HepG2 (cell line): Measurements from ENCODE around the gene VAMP8. TPM values are rescaled to one million over a fixed set of nuclear protein-coding genes. Genes with fewer than 3 reads are reported as not detected.
A peak's percentile ranks its signal among the peaks of the same experiment; 100 is the strongest.

Experiments used
- CEBPZ ChIP-seq: IDR thresholded peaks from 2 replicates; pipeline ENCODE4 v1.6.1; 2012; ENCODE audit warnings: low read length, improper control_type of control experiment
- FLYWCH1 ChIP-seq: sonication (generic); formaldehyde crosslinking; IDR thresholded peaks from 2 replicates; pipeline ENCODE4 v1.8.1; 2023; ENCODE audit warnings: mild to moderate bottlenecking, missing genetic modification reagents
- HNF4G ChIP-seq, 2 experiments: sonication (generic) in 1 of 2; formaldehyde crosslinking in 1 of 2; IDR thresholded peaks; 2 replicates each; pipeline versions ENCODE4 v1.4.0 to v1.6.1; 2011 to 2020; ENCODE audit warnings: borderline replicate concordance in 2 of 2, low read depth in 2 of 2, mild to moderate bottlenecking in 2 of 2, low read length in 1 of 2, missing genetic modification reagents in 1 of 2, moderate library complexity in 1 of 2
- ISL2 ChIP-seq: sonication (generic); formaldehyde crosslinking; IDR thresholded peaks from 2 replicates; pipeline ENCODE4 v1.5.0; 2020; ENCODE audit warnings: missing genetic modification reagents
- KAT8 ChIP-seq: IDR thresholded peaks from 2 replicates; pipeline ENCODE4 v1.6.1; 2016; ENCODE audit warnings: missing genetic modification reagents, missing compliant biosample characterization
- KMT2A ChIP-seq: sonication (generic); formaldehyde crosslinking; IDR thresholded peaks from 2 replicates; pipeline ENCODE4 v1.4.0; 2020; ENCODE audit warnings: missing genetic modification reagents
- NRL ChIP-seq: sonication (generic); formaldehyde crosslinking; IDR thresholded peaks from 2 replicates; pipeline ENCODE4 v1.5.0; 2020; ENCODE audit warnings: missing genetic modification reagents, mild to moderate bottlenecking, moderate library complexity, borderline replicate concordance
- SMAD1 ChIP-seq: sonication (generic); formaldehyde crosslinking; IDR thresholded peaks from 2 replicates; pipeline ENCODE4 v1.4.0; 2020; ENCODE audit warnings: missing genetic modification reagents, low read depth, mild to moderate bottlenecking, borderline replicate concordance
- SP1 ChIP-seq, 2 experiments: fragments of 450-650 bp in 1 of 2; sonication (generic) in 1 of 2; formaldehyde crosslinking in 1 of 2; IDR thresholded peaks; 2 replicates each; pipeline versions ENCODE4 v1.4.0 to v1.6.1; 2016 to 2020; ENCODE audit warnings: missing genetic modification reagents in 1 of 2
- SP4 ChIP-seq: sonication (generic); formaldehyde crosslinking; IDR thresholded peaks from 2 replicates; pipeline ENCODE4 v1.8.1; 2023; ENCODE audit warnings: mild to moderate bottlenecking, missing genetic modification reagents
- ZNF235 ChIP-seq: sonication (generic); formaldehyde crosslinking; IDR thresholded peaks from 2 replicates; pipeline ENCODE4 v1.8.1; 2023; ENCODE audit warnings: mild to moderate bottlenecking, missing genetic modification reagents, borderline replicate concordance
- ZNF253 ChIP-seq: sonication (generic); formaldehyde crosslinking; IDR thresholded peaks from 2 replicates; pipeline ENCODE4 v1.8.0; 2022; ENCODE audit warnings: mild to moderate bottlenecking, missing genetic modification reagents, borderline replicate concordance
- ZNF331 ChIP-seq: sonication (generic); formaldehyde crosslinking; IDR thresholded peaks from 2 replicates; pipeline ENCODE4 v1.4.0; 2020; ENCODE audit warnings: missing genetic modification reagents
- ZNF557 ChIP-seq: sonication (generic); formaldehyde crosslinking; IDR thresholded peaks from 2 replicates; pipeline ENCODE4 v1.4.0; 2020; ENCODE audit warnings: missing genetic modification reagents
- ZNF567 ChIP-seq: sonication (generic); formaldehyde crosslinking; IDR thresholded peaks from 2 replicates; pipeline ENCODE4 v1.8.1; 2023; ENCODE audit warnings: mild to moderate bottlenecking, missing genetic modification reagents, borderline replicate concordance
- ZSCAN22 ChIP-seq: sonication (generic); formaldehyde crosslinking; IDR thresholded peaks from 2 replicates; pipeline ENCODE4 v1.4.0; 2020; ENCODE audit warnings: mild to moderate bottlenecking, missing genetic modification reagents
- polyA plus RNA-seq, 8 experiments: library from polyadenylated mRNA; depleted of rRNA in 3 of 8; stranded (reverse) in 7 of 8; unstranded in 1 of 8; fragments of >200 nt; fragmentation: Illumina TruSeq in 4 of 8; extraction: Trizol in 4 of 8; gene quantifications; 2 replicates each; pipeline versions ENCODE4 v1.2.1 to v1.2.3, GENCODE V29; 2011 to 2016; ENCODE audit warnings: low read depth in 4 of 8, missing spikeins in 1 of 8, mixed read lengths in 1 of 8; ENCODE audit not compliant: insufficient read depth in 1 of 8
- total RNA-seq, 5 experiments: library from RNA; depleted of rRNA; stranded (reverse); fragments of >200 nt; fragmentation: Illumina TruSeq; extraction: Trizol; gene quantifications; 2 replicates each; pipeline ENCODE4 v1.2.3, GENCODE V29; 2016; ENCODE audit warnings: low read depth in 1 of 5
- TF ChIP-seq, protein P1 (sequence below): sonication (generic); formaldehyde crosslinking; IDR thresholded peaks from 2 replicates; pipeline ENCODE4 v1.5.0; 2020; ENCODE audit warnings: missing genetic modification reagents
- TF ChIP-seq, protein P2 (sequence below): IDR thresholded peaks from 2 replicates; pipeline ENCODE4 v1.6.1; 2018; ENCODE audit warnings: missing genetic modification reagents, mild to moderate bottlenecking, missing compliant biosample characterization
- TF ChIP-seq, protein P3 (sequence below): sonication (generic); formaldehyde crosslinking; IDR thresholded peaks from 2 replicates; pipeline ENCODE4 v1.8.1; 2023; ENCODE audit warnings: mild to moderate bottlenecking, moderate library complexity, missing genetic modification reagents
- TF ChIP-seq, protein P4 (sequence below): sonication (generic); formaldehyde crosslinking; IDR thresholded peaks from 2 replicates; pipeline ENCODE4 v1.8.0; 2022; ENCODE audit warnings: low read depth, missing genetic modification reagents

The VAMP8 gene
- total and polyA plus RNA-seq, 2 of the 13 experiments (the other 11 are each of a cell fraction or from before 2014, with no cell fraction given), result 83.3 to 157 TPM

DNA sequence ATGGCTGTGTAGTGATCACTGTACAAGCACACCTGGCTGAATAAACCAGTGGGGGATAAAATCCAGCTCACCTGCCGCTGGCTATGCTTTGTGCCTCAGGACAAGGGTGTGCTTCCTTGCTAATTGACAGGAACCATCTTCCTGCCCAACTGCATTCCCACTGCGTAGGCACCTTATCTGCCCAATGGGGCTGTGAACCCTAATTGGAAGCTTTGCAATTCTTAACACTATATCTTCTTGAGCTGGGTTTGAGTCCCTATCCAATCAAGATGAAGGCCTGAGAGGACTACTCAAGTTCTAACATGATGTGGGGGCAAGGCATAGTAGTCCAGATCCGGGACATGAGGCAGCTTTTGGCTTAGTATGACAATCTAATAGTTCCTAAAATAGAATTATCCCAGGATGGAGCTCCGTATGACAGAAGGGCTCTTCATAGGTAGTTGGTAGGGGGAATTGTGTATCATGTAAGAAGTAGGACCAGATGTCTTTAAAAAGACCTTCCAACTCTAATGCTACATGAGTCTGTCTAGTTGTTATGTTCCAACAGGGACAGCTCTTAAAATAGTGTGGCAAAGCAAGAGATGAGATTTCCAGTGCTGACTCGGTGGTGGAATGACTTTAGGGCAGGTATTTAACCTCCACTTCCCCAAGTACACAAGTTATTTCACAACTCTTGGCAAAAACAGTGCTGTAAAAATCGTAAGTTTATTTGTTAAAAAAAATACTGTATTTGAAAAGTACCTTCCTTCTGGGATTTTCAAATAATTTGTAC is 27.4 kb downstream of the VAMP8 start (continued):
- TF ChIP-seq CEBPZ (no peak), SMAD1 (no peak), ZSCAN22 (CRISPR knock-in tag) (no peak), FLYWCH1 (no peak), HNF4G (IDR thresholded peaks at IDR 0.05; ENCODE audit: borderline replicate concordance, low read depth, low read length) (no peak), HNF4G (CRISPR knock-in tag; IDR thresholded peaks at IDR 0.05; ENCODE audit: borderline replicate concordance, low read depth) (0 out of 2 replicates have a peak, but pooled peaks have one; percentile 16), SP1 (IDR thresholded peaks at IDR 0.05) (no peak), SP1 (CRISPR knock-in tag; IDR thresholded peaks at IDR 0.05) (no peak), ISL2 (CRISPR knock-in tag) (no peak), SP4 (no peak), ZNF253 (CRISPR knock-in tag) (no peak), KMT2A (CRISPR knock-in tag) (no peak), ZNF235 (CRISPR knock-in tag) (no peak), ZNF557 (no peak), NRL (no peak), ZNF567 (no peak), ZNF331 (CRISPR knock-in tag) (no peak), KAT8 (CRISPR knock-in tag) (no peak)
- TF ChIP-seq, protein P1, sequence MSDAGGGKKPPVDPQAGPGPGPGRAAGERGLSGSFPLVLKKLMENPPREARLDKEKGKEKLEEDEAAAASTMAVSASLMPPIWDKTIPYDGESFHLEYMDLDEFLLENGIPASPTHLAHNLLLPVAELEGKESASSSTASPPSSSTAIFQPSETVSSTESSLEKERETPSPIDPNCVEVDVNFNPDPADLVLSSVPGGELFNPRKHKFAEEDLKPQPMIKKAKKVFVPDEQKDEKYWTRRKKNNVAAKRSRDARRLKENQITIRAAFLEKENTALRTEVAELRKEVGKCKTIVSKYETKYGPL (CRISPR knock-in tag), result no peak
- TF ChIP-seq, protein P2, sequence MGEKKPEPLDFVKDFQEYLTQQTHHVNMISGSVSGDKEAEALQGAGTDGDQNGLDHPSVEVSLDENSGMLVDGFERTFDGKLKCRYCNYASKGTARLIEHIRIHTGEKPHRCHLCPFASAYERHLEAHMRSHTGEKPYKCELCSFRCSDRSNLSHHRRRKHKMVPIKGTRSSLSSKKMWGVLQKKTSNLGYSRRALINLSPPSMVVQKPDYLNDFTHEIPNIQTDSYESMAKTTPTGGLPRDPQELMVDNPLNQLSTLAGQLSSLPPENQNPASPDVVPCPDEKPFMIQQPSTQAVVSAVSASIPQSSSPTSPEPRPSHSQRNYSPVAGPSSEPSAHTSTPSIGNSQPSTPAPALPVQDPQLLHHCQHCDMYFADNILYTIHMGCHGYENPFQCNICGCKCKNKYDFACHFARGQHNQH (CRISPR knock-in tag), result no peak
- TF ChIP-seq, protein P3, sequence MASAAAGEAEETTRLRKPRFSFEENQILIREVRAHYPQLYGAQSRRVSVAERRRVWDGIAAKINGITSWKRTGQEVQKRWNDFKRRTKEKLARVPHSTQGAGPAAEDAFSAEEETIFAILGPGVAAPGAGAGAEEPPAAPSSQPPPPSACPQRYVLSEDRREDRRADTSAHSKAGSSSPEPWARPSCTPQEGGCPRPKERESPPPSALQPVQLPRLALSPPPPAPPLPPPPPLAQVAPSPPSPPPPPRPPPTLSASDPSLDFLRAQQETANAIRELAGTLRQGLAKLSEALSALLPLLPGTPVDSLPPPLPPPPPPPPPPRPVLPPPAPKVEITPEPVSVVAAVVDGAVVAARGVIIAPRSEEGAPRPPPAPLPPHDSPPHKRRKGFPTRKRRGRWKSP, result no peak
- TF ChIP-seq, protein P4, sequence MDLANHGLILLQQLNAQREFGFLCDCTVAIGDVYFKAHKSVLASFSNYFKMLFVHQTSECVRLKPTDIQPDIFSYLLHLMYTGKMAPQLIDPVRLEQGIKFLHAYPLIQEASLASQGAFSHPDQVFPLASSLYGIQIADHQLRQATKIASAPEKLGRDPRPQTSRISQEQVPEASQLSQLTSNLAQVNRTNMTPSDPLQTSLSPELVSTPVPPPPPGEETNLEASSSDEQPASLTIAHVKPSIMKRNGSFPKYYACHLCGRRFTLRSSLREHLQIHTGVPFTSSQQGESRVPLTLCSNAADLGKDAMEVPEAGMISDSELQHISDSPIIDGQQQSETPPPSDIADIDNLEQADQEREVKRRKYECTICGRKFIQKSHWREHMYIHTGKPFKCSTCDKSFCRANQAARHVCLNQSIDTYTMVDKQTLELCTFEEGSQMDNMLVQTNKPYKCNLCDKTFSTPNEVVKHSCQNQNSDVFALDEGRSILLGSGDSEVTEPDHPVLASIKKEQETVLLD (CRISPR knock-in tag), result no peak
